ENCODE data around the gene ABCB11.

- no peak for TF ChIP-seq IKZF2 (IDR thresholded peaks at IDR 0.05)
- TF ChIP-seq CTCF (IDR thresholded peaks at IDR 0.05 in 2 of 3, conservative IDR thresholded peaks at IDR 0.05 in 1 of 3; ENCODE audit: control insufficient read depth in 2 of 3, extremely low read depth in 1 of 3, insufficient read depth in 1 of 3, low read depth in 3 of 3, low read length in 3 of 3), result no peak
- no peak for TF ChIP-seq FOXM1 (IDR thresholded peaks at IDR 0.05; ENCODE audit: low read depth, low read length)
- no peak for TF ChIP-seq ATF2 (IDR thresholded peaks at IDR 0.05; ENCODE audit: low read length)
- TF ChIP-seq ETV6 (conservative IDR thresholded peaks at IDR 0.05 in 1 of 2, IDR thresholded peaks at IDR 0.05 in 1 of 2; ENCODE audit: borderline replicate concordance in 1 of 2, low read depth in 1 of 2), result no peak
- TF ChIP-seq USF1 (IDR thresholded peaks at IDR 0.05; ENCODE audit: borderline replicate concordance, extremely low read length, insufficient read depth, low read depth, low read length), result no peak
- TF ChIP-seq POLR2A (IDR thresholded peaks at IDR 0.05; ENCODE audit: low read depth, low read length), result no peak
Measured at GRCh38 chr2:168954256-168954655, 76.9 kb downstream of the ABCB11 start.

Data from GM12878 (cell line).